ENCODE results near the gene ASIC3. TPM values are rescaled to one million over a fixed set of nuclear protein-coding genes. Genes with fewer than 3 reads are reported as not detected.

Gene ASIC3
- total RNA-seq, 2 donors from 2014 or later: 1.7 to 11.0 TPM

DNA sequence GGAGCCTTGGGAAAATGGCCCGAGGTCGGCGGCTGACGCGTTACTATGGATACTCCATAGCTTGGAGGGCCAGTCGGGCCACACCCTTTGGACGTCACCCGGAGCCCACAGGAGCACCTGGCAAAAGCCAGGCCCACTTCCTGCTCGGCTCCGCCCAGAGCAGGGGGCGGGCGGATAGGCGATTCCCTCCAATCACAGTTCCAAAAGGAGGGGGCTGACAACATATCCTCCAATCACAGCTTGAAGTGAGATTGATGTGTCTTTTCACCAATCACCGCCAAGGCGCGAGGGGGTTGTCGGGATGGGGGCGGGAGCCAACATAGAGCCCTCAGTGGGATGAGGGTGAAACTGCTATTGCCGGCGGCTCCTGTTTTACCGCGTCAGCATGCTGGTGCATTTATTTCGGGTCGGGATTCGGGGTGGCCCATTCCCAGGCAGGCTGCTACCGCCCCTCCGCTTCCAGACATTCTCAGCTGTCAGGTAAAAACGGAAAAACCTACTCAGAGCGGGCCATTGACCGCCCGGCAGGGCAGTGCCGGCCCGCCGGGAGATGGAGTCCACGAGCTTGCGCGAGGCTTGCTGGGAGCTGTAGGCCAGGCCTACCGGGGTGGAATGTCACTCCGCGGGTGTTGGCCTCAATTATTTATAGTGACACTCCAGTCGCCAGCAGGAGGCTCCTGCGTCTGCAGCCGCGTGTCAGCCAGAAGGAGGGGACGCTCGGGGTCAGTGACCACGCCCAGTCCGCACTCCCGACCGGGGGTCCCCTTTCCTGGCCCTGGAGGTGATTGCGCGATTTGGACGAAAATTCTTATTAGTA is 20.0 kb upstream of the ASIC3 start, which contains the start of gene ABCB8:
ABCB8 (plus strand) TSS at position 320 of the 817 bp plus-strand sequence; CDS start at position 386, 66 bp downstream.
- intact Hi-C loops (cut with DNase I): loop anchor here (5.0 kb wide), 1 partner anchor 84 kb away; no protein-coding TSS in a partner anchor
- Histone ChIP-seq H3K27me3 (replicated peaks; ENCODE audit: insufficient read depth) (no peaks in the 10 kb centered on the region), H3K4me3 (peak within 1 kb of the TSS; percentile 58 to 63), H3K36me3 (no peaks in the 10 kb centered on the region), H3K9me3 (no peaks in the 10 kb centered on the region), H3K4me1 (replicated peaks) (peaks cover 9% of the 10 kb centered on the region), H3K27ac (peak within 1 kb of the TSS; percentile 86 to 88)
- TF ChIP-seq, protein P1, sequence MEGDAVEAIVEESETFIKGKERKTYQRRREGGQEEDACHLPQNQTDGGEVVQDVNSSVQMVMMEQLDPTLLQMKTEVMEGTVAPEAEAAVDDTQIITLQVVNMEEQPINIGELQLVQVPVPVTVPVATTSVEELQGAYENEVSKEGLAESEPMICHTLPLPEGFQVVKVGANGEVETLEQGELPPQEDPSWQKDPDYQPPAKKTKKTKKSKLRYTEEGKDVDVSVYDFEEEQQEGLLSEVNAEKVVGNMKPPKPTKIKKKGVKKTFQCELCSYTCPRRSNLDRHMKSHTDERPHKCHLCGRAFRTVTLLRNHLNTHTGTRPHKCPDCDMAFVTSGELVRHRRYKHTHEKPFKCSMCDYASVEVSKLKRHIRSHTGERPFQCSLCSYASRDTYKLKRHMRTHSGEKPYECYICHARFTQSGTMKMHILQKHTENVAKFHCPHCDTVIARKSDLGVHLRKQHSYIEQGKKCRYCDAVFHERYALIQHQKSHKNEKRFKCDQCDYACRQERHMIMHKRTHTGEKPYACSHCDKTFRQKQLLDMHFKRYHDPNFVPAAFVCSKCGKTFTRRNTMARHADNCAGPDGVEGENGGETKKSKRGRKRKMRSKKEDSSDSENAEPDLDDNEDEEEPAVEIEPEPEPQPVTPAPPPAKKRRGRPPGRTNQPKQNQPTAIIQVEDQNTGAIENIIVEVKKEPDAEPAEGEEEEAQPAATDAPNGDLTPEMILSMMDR (IDR thresholded peaks at IDR 0.05): peak; percentile 19 to 77 (median 52)
- TF ChIP-seq POLR2A (IDR thresholded peaks at IDR 0.05) (peak; percentile 47), POLR2AphosphoS5 (IDR thresholded peaks at IDR 0.05) (peak; percentile 78)
- peak; percentile 98 for DNase-seq (ENCODE audit: low spot score)
- WGBS: under 1% methylated on average over 49 of the region's 53 CpGs

DNA sequence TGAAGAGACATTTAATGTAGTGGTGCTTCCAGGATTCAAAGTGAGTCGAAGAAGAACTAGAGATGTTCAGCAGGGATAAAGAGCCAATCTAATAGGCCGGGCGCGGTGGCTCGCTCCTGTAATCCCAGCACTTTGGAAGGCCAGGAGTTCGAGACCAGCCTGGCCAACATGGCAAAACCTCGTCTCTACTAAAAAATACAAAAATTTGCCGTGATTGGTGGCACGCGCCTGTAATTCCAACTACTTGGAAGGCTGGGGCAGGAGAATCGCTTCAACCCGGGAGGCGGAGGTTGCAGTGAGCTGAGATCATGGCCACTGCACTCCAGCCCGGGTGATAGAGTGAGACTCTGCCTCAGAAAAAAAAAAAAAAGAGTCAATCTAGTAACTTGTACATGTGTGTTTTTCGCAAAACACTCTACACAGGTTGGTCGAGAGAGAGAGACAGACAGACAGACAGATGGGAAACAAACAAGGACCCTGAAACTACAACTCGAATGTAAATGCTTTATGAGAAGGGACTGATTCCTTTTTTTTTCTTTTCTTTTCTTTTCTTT is 19.3 kb upstream of the ASIC3 start:
- intact Hi-C loops (cut with DNase I): loop anchor here (5.0 kb wide), 1 partner anchor 83 kb away; no protein-coding TSS in a partner anchor
- H3K36me3 ChIP-seq: no peaks in the 10 kb centered on the region
- no peak for DNase-seq (ENCODE audit: low spot score)
- H3K4me1 ChIP-seq (replicated peaks): peaks cover 9% of the 10 kb centered on the region
- H3K27ac ChIP-seq: peak overlapping the region; percentile 86 to 88
- WGBS: 57% methylated on average over 17 of the region's 17 CpGs
- no peaks in the 10 kb centered on the region for H3K27me3 ChIP-seq (replicated peaks; ENCODE audit: insufficient read depth)
- H3K4me3 ChIP-seq: peak overlapping the region; percentile 58 to 63
- no peak for TF ChIP-seq POLR2AphosphoS5 (IDR thresholded peaks at IDR 0.05)
- TF ChIP-seq, protein P1 (IDR thresholded peaks at IDR 0.05): no peak
- TF ChIP-seq POLR2A (IDR thresholded peaks at IDR 0.05): no peak
- H3K9me3 ChIP-seq: no peaks in the 10 kb centered on the region

GRCh38 chr7:151031011-151031410 is 17.3 kb upstream of the ASIC3 start:
- Histone ChIP-seq H3K36me3 (no peaks in the 10 kb centered on the region), H3K9me3 (no peaks in the 10 kb centered on the region), H3K27me3 (replicated peaks; ENCODE audit: insufficient read depth) (no peaks in the 10 kb centered on the region), H3K4me1 (replicated peaks) (peaks cover 9% of the 10 kb centered on the region), H3K4me3 (no peak overlapping the region), H3K27ac (peak overlapping the region in 1 of 2 donors; percentile 46)
- 67% methylated on average over 4 of the region's 4 CpGs for WGBS
- intact Hi-C loops (cut with DNase I): no loop called here
- TF ChIP-seq POLR2AphosphoS5 (IDR thresholded peaks at IDR 0.05) (peak; percentile 60), POLR2A (IDR thresholded peaks at IDR 0.05) (no peak)
- TF ChIP-seq, protein P1 (IDR thresholded peaks at IDR 0.05): no peak
- DNase-seq (ENCODE audit: low spot score): no peak

GRCh38 chr7:151032936-151033863 is 15.1 kb upstream of the ASIC3 start:
- H3K36me3 ChIP-seq: peaks cover 0 to 10% of the 10 kb centered on the region in 2 donors

More at GRCh38 chr7:151032936-151033863, 15.1 kb upstream of the ASIC3 start:
- Histone ChIP-seq H3K4me1 (replicated peaks) (peaks cover 5% of the 10 kb centered on the region), H3K4me3 (no peak overlapping the region), H3K27me3 (replicated peaks; ENCODE audit: insufficient read depth) (no peaks in the 10 kb centered on the region), H3K27ac (no peak overlapping the region), H3K9me3 (no peaks in the 10 kb centered on the region)
- 87% methylated on average over 17 of the region's 17 CpGs for WGBS
- intact Hi-C loops (cut with DNase I): no loop called here
- DNase-seq (ENCODE audit: low spot score): no peak
- no peak for TF ChIP-seq POLR2AphosphoS5 (IDR thresholded peaks at IDR 0.05)
- no peak for TF ChIP-seq POLR2A (IDR thresholded peaks at IDR 0.05)
- TF ChIP-seq, protein P1 (IDR thresholded peaks at IDR 0.05): no peak

Data from prostate gland (tissue), 2 donors.